ENCODE measurements around the gene GLMP.

- TF ChIP-seq CTCF (IDR thresholded peaks at IDR 0.05) = no peak
- TF ChIP-seq HOXB5 (CRISPR knock-in tag; IDR thresholded peaks at IDR 0.05) = no peak
- TF ChIP-seq ZSCAN20 (CRISPR knock-in tag; IDR thresholded peaks at IDR 0.05) = no peak
- TF ChIP-seq MAZ (IDR thresholded peaks at IDR 0.05; ENCODE audit: borderline replicate concordance, low read depth, low read length) = no peak
- TF ChIP-seq USF2 (IDR thresholded peaks at IDR 0.05) = no peak
Observed at GRCh38 chr1:156260896-156261295, 34.6 kb downstream of the GLMP start.
